Measurements from ENCODE around the gene LRRC10B.

Gene LRRC10B

GRCh38 chr11:61491736-61492395, 16.7 kb upstream of the LRRC10B start:
- Histone ChIP-seq H3K27me3 (ENCODE audit: insufficient read depth, low read length) (no peaks in the 10 kb centered on the region), H3K9me3 (ENCODE audit: low read length) (no peaks in the 10 kb centered on the region), H3K36me3 (ENCODE audit: insufficient read depth, low read length) (no peaks in the 10 kb centered on the region), H2AFZ (ENCODE audit: low read depth, low read length) (no peak overlapping the region), H3K4me1 (ENCODE audit: insufficient read depth, low read length) (peaks cover 36% of the 10 kb centered on the region), H3K4me3 (ENCODE audit: low read length) (no peak overlapping the region)

DNA sequence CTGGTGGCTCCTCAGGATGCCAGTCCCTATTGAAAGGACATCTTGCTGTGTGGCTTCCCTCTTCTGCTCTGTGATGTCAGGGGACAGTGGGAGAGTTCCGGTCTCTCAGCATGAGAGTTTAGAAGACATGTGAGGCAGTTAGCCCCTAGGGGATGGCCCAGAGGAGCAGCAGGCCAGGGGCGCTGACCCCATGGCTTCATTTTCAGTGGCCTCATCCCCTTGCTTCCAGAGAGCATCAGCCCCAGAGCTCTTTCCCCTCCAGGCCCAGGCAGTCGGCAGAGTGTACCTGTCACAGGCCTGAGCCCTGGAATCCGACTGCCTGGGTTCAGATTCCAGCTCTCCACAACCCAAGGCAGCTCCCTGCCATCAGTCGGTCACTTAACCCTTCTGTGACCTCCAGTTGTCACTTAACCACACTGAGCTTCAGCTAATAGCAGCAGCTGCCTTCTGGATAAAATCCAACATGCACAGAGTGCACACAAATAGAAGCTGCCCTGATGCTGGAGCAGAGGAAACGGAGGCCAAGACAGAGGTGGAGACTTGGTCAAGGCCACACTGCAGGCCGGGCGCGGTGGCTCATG, 14.1 kb upstream of the LRRC10B start:
- Histone ChIP-seq H3K4me3 (ENCODE audit: low read length) (no peak overlapping the region), H3K27me3 (ENCODE audit: insufficient read depth, low read length) (no peaks in the 10 kb centered on the region), H3K36me3 (ENCODE audit: insufficient read depth, low read length) (no peaks in the 10 kb centered on the region), H3K4me1 (ENCODE audit: insufficient read depth, low read length) (peaks cover 37% of the 10 kb centered on the region), H2AFZ (ENCODE audit: low read depth, low read length) (no peak overlapping the region), H3K9me3 (ENCODE audit: low read length) (no peaks in the 10 kb centered on the region)

GRCh38 chr11:61495801-61496601, 12.5 kb upstream of the LRRC10B start:
- Histone ChIP-seq H3K36me3 (ENCODE audit: insufficient read depth, low read length) (no peaks in the 10 kb centered on the region), H3K4me1 (ENCODE audit: insufficient read depth, low read length) (peaks cover 37% of the 10 kb centered on the region), H2AFZ (ENCODE audit: low read depth, low read length) (no peak overlapping the region), H3K27me3 (ENCODE audit: insufficient read depth, low read length) (no peaks in the 10 kb centered on the region), H3K4me3 (ENCODE audit: low read length) (no peak overlapping the region), H3K9me3 (ENCODE audit: low read length) (no peaks in the 10 kb centered on the region)

DNA sequence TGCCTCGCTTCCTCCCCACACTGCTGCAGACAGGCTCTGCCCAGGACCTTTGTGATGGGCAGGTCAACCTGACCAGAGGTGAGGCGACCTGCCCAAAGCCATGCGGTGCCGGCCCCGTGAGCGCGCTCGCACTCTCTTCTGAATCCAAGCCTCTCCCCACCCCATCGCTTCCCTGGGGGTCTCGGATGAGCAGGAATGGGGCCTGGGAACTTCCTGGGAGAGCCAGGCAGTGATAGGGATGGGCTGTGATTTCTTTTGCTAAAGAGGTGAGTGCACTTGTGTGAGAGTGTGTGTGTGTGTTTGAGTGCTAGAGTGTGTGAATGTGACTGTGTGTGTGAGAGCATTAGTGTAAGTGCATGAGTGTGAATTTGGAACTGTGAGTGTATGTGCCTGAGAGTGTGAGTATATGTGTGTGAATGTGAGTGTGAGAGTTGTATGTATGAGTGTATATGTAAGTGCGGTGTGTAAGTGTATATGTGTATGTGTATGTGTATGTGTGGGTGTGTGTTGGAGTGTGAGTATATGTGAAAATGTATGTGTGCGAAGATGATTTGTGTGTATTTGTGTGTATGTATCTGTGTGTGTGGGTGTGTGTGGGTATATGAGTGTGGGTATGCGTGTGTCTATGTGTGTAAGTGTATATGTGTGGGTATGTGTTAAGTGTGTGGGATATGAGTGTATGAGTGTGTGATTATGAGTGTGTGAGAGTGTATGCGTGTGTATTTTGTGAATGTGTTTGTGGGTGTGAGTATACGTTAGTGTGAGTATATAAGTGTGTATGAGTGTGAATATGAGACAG, 11.7 kb upstream of the LRRC10B start:
- Histone ChIP-seq H3K36me3 (ENCODE audit: insufficient read depth, low read length) (no peaks in the 10 kb centered on the region), H2AFZ (ENCODE audit: low read depth, low read length) (no peak overlapping the region), H3K27me3 (ENCODE audit: insufficient read depth, low read length) (no peaks in the 10 kb centered on the region), H3K4me3 (ENCODE audit: low read length) (no peak overlapping the region), H3K4me1 (ENCODE audit: insufficient read depth, low read length) (peaks cover 37% of the 10 kb centered on the region), H3K9me3 (ENCODE audit: low read length) (no peaks in the 10 kb centered on the region)

GRCh38 chr11:61497473-61497872, 11.1 kb upstream of the LRRC10B start:
- Histone ChIP-seq H3K9me3 (ENCODE audit: low read length) (no peaks in the 10 kb centered on the region), H3K4me3 (ENCODE audit: low read length) (no peak overlapping the region), H3K27me3 (ENCODE audit: insufficient read depth, low read length) (no peaks in the 10 kb centered on the region), H2AFZ (ENCODE audit: low read depth, low read length) (no peak overlapping the region), H3K36me3 (ENCODE audit: insufficient read depth, low read length) (no peaks in the 10 kb centered on the region), H3K4me1 (ENCODE audit: insufficient read depth, low read length) (peaks cover 42% of the 10 kb centered on the region)

- Histone ChIP-seq H3K4me3 (ENCODE audit: low read length) (no peak overlapping the region), H3K9me3 (ENCODE audit: low read length) (no peaks in the 10 kb centered on the region), H2AFZ (ENCODE audit: low read depth, low read length) (no peak overlapping the region), H3K36me3 (ENCODE audit: insufficient read depth, low read length) (no peaks in the 10 kb centered on the region), H3K4me1 (ENCODE audit: insufficient read depth, low read length) (peaks cover 46% of the 10 kb centered on the region), H3K27me3 (ENCODE audit: insufficient read depth, low read length) (no peaks in the 10 kb centered on the region)
These were observed 10.7 kb upstream of the LRRC10B start for GRCh38 chr11:61497876-61498275.

- no peaks in the 10 kb centered on the region for H3K36me3 ChIP-seq (ENCODE audit: insufficient read depth, low read length)
- no peak overlapping the region for H3K4me3 ChIP-seq (ENCODE audit: low read length)
- H3K27me3 ChIP-seq (ENCODE audit: insufficient read depth, low read length) = no peaks in the 10 kb centered on the region
- peaks cover 50% of the 10 kb centered on the region for H3K4me1 ChIP-seq (ENCODE audit: insufficient read depth, low read length)
- H3K9me3 ChIP-seq (ENCODE audit: low read length) = no peaks in the 10 kb centered on the region
- H2AFZ ChIP-seq (ENCODE audit: low read depth, low read length) = no peak overlapping the region
These were observed 9.7 kb upstream of the LRRC10B start for GRCh38 chr11:61498767-61499341.

DNA sequence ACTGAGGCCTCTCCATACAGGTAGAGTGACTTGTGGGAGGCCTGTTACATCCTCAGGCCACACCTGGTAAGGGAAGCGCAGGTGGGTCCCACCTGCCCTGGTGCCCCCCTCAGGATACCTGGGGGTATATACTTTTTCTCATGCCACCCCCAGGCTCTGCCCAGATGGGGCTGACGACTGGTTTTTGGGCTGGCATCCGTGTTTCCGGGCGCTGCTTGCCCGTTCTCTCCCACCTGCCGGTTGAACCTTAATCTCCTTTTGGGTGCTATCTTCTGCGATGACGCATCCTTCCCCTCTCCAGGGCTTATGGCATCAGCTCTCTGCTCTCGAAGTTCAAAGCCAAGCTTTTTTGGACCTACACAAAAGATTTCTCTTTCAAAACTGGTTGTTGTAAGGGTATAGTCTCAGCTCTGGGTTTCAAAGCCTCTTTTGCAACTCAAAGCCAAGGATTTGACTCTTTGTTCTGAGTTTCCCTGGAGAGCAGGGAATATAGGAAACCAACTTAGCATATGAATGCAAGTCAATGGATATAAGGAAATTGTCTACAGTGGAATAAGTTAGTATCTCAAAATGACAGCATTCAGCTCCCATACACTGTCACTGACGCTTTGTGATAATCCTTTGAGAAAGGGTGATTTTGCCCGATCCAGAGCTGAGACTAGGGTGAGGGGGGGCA, 8.6 kb upstream of the LRRC10B start:
- H2AFZ ChIP-seq (ENCODE audit: low read depth, low read length) = no peak overlapping the region
- peaks cover 49% of the 10 kb centered on the region for H3K4me1 ChIP-seq (ENCODE audit: insufficient read depth, low read length)
- H3K4me3 ChIP-seq (ENCODE audit: low read length) = no peak overlapping the region
- no peaks in the 10 kb centered on the region for H3K9me3 ChIP-seq (ENCODE audit: low read length)
- H3K27me3 ChIP-seq (ENCODE audit: insufficient read depth, low read length) = no peaks in the 10 kb centered on the region
- H3K36me3 ChIP-seq (ENCODE audit: insufficient read depth, low read length) = no peaks in the 10 kb centered on the region

DNA sequence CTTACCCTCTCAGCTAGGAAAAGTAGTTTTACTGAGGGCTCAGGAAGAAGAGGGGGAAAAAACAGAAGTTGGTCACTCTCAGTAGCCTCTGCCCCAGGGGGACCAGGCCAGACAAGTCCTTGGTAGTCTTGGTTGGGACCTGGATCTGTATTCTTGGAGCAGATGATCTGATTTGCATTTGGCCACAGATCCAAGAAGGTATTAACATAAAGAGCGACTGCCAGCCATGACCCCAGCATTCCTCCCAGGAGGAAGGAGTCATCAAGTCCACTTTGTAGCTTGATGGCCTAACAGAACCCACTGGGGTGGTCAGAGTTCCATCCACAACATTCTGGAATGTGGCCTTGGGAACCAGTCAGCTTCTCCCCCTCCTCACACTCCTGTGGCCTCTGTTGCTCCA, 6.0 kb upstream of the LRRC10B start:
- no peak overlapping the region for H3K4me3 ChIP-seq (ENCODE audit: low read length)
- H3K9me3 ChIP-seq (ENCODE audit: low read length) = no peaks in the 10 kb centered on the region
- H3K27me3 ChIP-seq (ENCODE audit: insufficient read depth, low read length) = peaks cover 6% of the 10 kb centered on the region
- no peaks in the 10 kb centered on the region for H3K36me3 ChIP-seq (ENCODE audit: insufficient read depth, low read length)
- H3K4me1 ChIP-seq (ENCODE audit: insufficient read depth, low read length) = peaks cover 58% of the 10 kb centered on the region
- H2AFZ ChIP-seq (ENCODE audit: low read depth, low read length) = no peak overlapping the region

DNA sequence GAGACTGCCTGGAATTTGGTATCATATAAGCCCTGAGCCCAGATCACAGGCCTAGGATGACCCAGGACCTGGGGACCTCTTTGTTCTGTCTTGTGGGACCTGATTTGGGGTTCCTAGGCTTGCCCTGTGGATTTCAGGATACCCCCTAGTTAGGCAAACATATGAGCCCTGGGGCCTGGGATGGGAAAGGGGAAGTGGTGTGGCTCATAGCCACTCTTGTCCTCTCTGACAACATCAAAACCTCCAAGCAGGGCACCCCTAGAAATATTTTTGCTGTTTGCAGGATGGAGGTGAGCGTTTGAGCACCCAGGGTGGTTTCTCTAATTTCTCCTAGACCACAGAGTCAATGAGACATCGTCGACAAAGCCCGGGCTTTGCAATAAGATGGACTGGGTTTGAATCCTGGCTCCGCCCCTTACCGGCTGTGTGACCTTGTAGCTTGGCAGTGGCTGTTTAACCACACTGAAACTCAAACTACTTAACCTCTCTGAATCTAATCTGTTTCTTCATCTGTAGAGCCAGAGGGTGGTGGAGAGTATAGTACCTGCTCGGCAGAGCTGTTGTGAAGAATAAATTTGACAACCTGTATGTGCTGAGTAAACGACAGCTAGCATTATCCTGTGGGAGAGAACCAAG, 5.3 kb upstream of the LRRC10B start:
- H3K36me3 ChIP-seq (ENCODE audit: insufficient read depth, low read length) = no peaks in the 10 kb centered on the region
- H3K4me1 ChIP-seq (ENCODE audit: insufficient read depth, low read length) = peaks cover 62% of the 10 kb centered on the region
- H3K9me3 ChIP-seq (ENCODE audit: low read length) = no peaks in the 10 kb centered on the region
- no peak overlapping the region for H2AFZ ChIP-seq (ENCODE audit: low read depth, low read length)
- no peak overlapping the region for H3K4me3 ChIP-seq (ENCODE audit: low read length)
- peaks cover 12% of the 10 kb centered on the region for H3K27me3 ChIP-seq (ENCODE audit: insufficient read depth, low read length)

GRCh38 chr11:61505106-61505505, 3.4 kb upstream of the LRRC10B start:
- peaks cover 12% of the 10 kb centered on the region for H3K27me3 ChIP-seq (ENCODE audit: insufficient read depth, low read length)

GRCh38 chr11:61505640-61506155, 2.9 kb upstream of the LRRC10B start:
- H2AFZ ChIP-seq (ENCODE audit: low read depth, low read length) = no peak overlapping the region
- peaks cover 57% of the 10 kb centered on the region for H3K4me1 ChIP-seq (ENCODE audit: insufficient read depth, low read length)
- H3K27me3 ChIP-seq (ENCODE audit: insufficient read depth, low read length) = peaks cover 12% of the 10 kb centered on the region
- no peaks in the 10 kb centered on the region for H3K9me3 ChIP-seq (ENCODE audit: low read length)
- no peak overlapping the region for H3K4me3 ChIP-seq (ENCODE audit: low read length)
- H3K36me3 ChIP-seq (ENCODE audit: insufficient read depth, low read length) = no peaks in the 10 kb centered on the region

More at GRCh38 chr11:61505106-61505505, 3.4 kb upstream of the LRRC10B start:
- no peaks in the 10 kb centered on the region for H3K9me3 ChIP-seq (ENCODE audit: low read length)
- H2AFZ ChIP-seq (ENCODE audit: low read depth, low read length) = no peak overlapping the region
- H3K36me3 ChIP-seq (ENCODE audit: insufficient read depth, low read length) = no peaks in the 10 kb centered on the region
- H3K4me3 ChIP-seq (ENCODE audit: low read length) = no peak overlapping the region
- peaks cover 56% of the 10 kb centered on the region for H3K4me1 ChIP-seq (ENCODE audit: insufficient read depth, low read length)
